Smooth muscle cell (in vitro differentiated cells): ENCODE measurements around the gene PLCD4. TPM values are rescaled to one million over a fixed set of nuclear protein-coding genes. Genes with fewer than 3 reads are reported as not detected.
A peak's percentile ranks its signal among the peaks of the same experiment; 100 is the strongest.

Experiments
- DNase-seq: peaks from one replicate; lab custom pipeline; 2025; ENCODE audit not compliant: unreplicated experiment; lab: John Stamatoyannopoulos, UW
- H2AFZ ChIP-seq: fragments of 200-600 bp; sonication (generic); 2 replicates; pipeline ENCODE4 v1.6.0; 2016; ENCODE audit warnings: antibody characterized with exemption, low read depth, mild to moderate bottlenecking
- H3F3A ChIP-seq: fragments of 200-600 bp; sonication (generic); 2 replicates; pipeline ENCODE4 v1.6.0; 2017; ENCODE audit warnings: antibody characterized with exemption, low read depth
- H3K27ac ChIP-seq: fragments of 200-600 bp; sonication (generic); 2 replicates; pipeline ENCODE4 v1.5.1; 2016; ENCODE audit warnings: low read depth, mild to moderate bottlenecking
- H3K27me3 ChIP-seq: fragments of 200-600 bp; sonication (generic); 2 replicates; pipeline ENCODE4 v1.6.1; 2016; ENCODE audit warnings: low read depth, mild to moderate bottlenecking
- H3K36me3 ChIP-seq: fragments of 200-600 bp; sonication (generic); 2 replicates; pipeline ENCODE4 v1.5.1; 2016; ENCODE audit warnings: low read depth
- H3K4me1 ChIP-seq: fragments of 200-600 bp; sonication (generic); 2 replicates; pipeline ENCODE4 v1.5.1; 2016; ENCODE audit warnings: low read depth
- H3K4me2 ChIP-seq: fragments of 200-600 bp; sonication (generic); 2 replicates; pipeline ENCODE4 v1.6.0; 2016; ENCODE audit warnings: mild to moderate bottlenecking
- H3K4me3 ChIP-seq: fragments of 200-600 bp; sonication (generic); 2 replicates; pipeline ENCODE4 v1.5.1; 2016; ENCODE audit warnings: mild to moderate bottlenecking
- H3K79me2 ChIP-seq: fragments of 200-600 bp; sonication (generic); 2 replicates; pipeline ENCODE4 v1.6.0; 2016; ENCODE audit warnings: low read depth, mild to moderate bottlenecking
- H3K9ac ChIP-seq: fragments of 200-600 bp; sonication (generic); 2 replicates; pipeline ENCODE4 v1.6.0; 2016; ENCODE audit warnings: low read depth
- H3K9me3 ChIP-seq: fragments of 200-600 bp; sonication (generic); replicated peaks from 2 replicates; pipeline ENCODE4 v1.5.1; 2016; ENCODE audit warnings: low read depth
- H4K20me1 ChIP-seq: fragments of 200-600 bp; sonication (generic); 2 replicates; pipeline ENCODE4 v1.6.0; 2016; ENCODE audit warnings: low read depth
- CTCF ChIP-seq: fragments of 200-600 bp; sonication (generic); IDR thresholded peaks from 2 replicates; pipeline ENCODE4 v1.5.1; 2017; ENCODE audit warnings: borderline replicate concordance, mild to moderate bottlenecking, antibody characterized with exemption; ENCODE audit not compliant: insufficient read depth, poor library complexity, severe bottlenecking
- WGBS: methylation state at CpG from one replicate; pipeline ENCODE4 v1.1.7; 2016; ENCODE audit warnings: low lambda C conversion rate; 5-methylcytosine and 5-hydroxymethylcytosine counted together
- polyA plus RNA-seq: library from polyadenylated mRNA; unstranded; fragments of >200 nt; fragmentation: Nextera tagmentation; extraction: Ambion mirVana; gene quantifications from 2 replicates; pipeline ENCODE4 v1.2.1, GENCODE V29; 2016
- total RNA-seq: library from RNA; depleted of rRNA; stranded (reverse); fragments of >200 nt; gene quantifications from 2 replicates; pipeline ENCODE4 v1.2.3, GENCODE V29; 2014

Gene PLCD4
- total and polyA plus RNA-seq, 2 experiments from 2014 or later = 0.18 to 0.63 TPM

GRCh38 chr2:218569038-218569431 lies 38.7 kb upstream of the PLCD4 start:
- Histone ChIP-seq H3K9me3 (no peaks in the 10 kb centered on the region), H3K4me3 (peak overlapping the region; percentile 74), H3K79me2 (peaks cover 94% of the 10 kb centered on the region), H3K27me3 (no peaks in the 10 kb centered on the region), H3F3A (no peaks in the 10 kb centered on the region), H3K4me2 (peak overlapping the region; percentile 88), H3K9ac (peak overlapping the region; percentile 94), H3K36me3 (no peaks in the 10 kb centered on the region), H4K20me1 (peaks cover 26% of the 10 kb centered on the region), H3K27ac (peak overlapping the region; percentile 94), H2AFZ (peak overlapping the region; percentile 73), H3K4me1 (peaks cover 23% of the 10 kb centered on the region)
- no peak for TF ChIP-seq CTCF
- peak; percentile 54 for DNase-seq
- under 1% methylated on average over 31 of the region's 31 CpGs for WGBS

DNA sequence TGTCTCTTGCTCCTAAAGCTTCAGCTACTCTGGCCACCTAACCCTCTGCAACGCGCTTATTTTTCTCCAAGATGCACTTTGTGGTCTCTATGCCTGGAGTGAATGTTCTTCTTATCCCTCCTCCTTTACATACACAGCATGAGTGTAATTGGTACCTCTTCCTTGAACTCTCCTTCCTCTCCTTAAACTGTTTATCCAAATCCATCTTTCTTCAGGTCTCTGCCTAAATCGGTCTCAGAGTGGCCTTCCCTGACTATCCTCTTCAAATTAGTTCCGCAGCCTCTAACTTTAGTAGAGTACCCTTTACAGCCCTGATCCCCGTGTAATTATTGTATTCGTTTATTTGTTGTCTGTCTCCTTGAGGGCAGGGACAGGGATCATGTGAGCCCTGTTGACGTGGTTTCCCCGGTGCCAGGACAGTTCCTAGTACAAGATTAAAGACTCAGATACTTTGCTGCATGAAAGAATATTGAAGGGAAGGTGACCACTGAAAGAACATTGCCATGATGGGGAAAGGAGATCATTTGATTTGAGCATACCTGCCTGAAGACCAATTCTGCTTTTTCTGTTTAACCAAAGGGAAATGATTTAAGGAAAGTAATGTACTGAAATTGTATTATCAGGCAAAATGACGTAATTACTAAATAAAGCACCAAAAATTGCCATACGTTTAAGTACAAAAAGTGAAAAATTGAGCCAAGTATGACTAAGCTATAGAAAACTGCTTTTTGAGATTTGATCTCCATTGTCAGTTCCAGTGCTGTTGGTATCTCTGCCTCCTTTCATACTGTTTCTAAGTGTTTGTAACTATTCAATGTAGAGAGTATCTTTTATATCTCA lies 37.8 kb upstream of the PLCD4 start:
- peak overlapping the region; percentile 88 for H3K4me2 ChIP-seq
- H4K20me1 ChIP-seq = peaks cover 26% of the 10 kb centered on the region
- H2AFZ ChIP-seq = peak overlapping the region; percentile 73
- peaks cover 94% of the 10 kb centered on the region for H3K79me2 ChIP-seq
- no peak for DNase-seq
- peak overlapping the region; percentile 94 for H3K27ac ChIP-seq
- no peaks in the 10 kb centered on the region for H3F3A ChIP-seq
- TF ChIP-seq CTCF = no peak
- H3K4me3 ChIP-seq = peak overlapping the region; percentile 74
- H3K9ac ChIP-seq = peak overlapping the region; percentile 94
- H3K4me1 ChIP-seq = peaks cover 23% of the 10 kb centered on the region
- 8% methylated on average over 10 of the region's 10 CpGs for WGBS
- no peaks in the 10 kb centered on the region for H3K36me3 ChIP-seq
- H3K27me3 ChIP-seq = no peaks in the 10 kb centered on the region
- no peaks in the 10 kb centered on the region for H3K9me3 ChIP-seq

- Histone ChIP-seq H3K79me2 (peaks cover 96% of the 10 kb centered on the region), H3K4me3 (peak overlapping the region; percentile 74), H3K9me3 (no peaks in the 10 kb centered on the region), H3K4me1 (peaks cover 23% of the 10 kb centered on the region), H4K20me1 (peaks cover 32% of the 10 kb centered on the region), H3K9ac (no peak overlapping the region), H3K36me3 (no peaks in the 10 kb centered on the region), H2AFZ (no peak overlapping the region), H3K27me3 (no peaks in the 10 kb centered on the region), H3F3A (no peaks in the 10 kb centered on the region), H3K27ac (peak overlapping the region; percentile 94), H3K4me2 (peak overlapping the region; percentile 88)
- TF ChIP-seq CTCF = no peak
- 57% methylated on average over 6 of the region's 6 CpGs for WGBS
- DNase-seq = no peak
These were observed 36.8 kb upstream of the PLCD4 start for GRCh38 chr2:218570850-218571249.
